Measurements from ENCODE around the gene SORCS2.

- TF ChIP-seq, protein P1, sequence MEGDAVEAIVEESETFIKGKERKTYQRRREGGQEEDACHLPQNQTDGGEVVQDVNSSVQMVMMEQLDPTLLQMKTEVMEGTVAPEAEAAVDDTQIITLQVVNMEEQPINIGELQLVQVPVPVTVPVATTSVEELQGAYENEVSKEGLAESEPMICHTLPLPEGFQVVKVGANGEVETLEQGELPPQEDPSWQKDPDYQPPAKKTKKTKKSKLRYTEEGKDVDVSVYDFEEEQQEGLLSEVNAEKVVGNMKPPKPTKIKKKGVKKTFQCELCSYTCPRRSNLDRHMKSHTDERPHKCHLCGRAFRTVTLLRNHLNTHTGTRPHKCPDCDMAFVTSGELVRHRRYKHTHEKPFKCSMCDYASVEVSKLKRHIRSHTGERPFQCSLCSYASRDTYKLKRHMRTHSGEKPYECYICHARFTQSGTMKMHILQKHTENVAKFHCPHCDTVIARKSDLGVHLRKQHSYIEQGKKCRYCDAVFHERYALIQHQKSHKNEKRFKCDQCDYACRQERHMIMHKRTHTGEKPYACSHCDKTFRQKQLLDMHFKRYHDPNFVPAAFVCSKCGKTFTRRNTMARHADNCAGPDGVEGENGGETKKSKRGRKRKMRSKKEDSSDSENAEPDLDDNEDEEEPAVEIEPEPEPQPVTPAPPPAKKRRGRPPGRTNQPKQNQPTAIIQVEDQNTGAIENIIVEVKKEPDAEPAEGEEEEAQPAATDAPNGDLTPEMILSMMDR (IDR thresholded peaks at IDR 0.05 in 4 of 5, conservative IDR thresholded peaks at IDR 0.05 in 1 of 5), result no peak
- no peak for TF ChIP-seq POLR2A (IDR thresholded peaks at IDR 0.05)
Measured at GRCh38 chr4:7474320-7474719, 282.0 kb downstream of the SORCS2 start.

Measured in gastrocnemius medialis (tissue), 4 donors.